Measurements from ENCODE around the gene DNMBP. TPM values are rescaled to one million over a fixed set of nuclear protein-coding genes. Genes with fewer than 3 reads are reported as not detected.

DNMBP gene
- total and polyA plus RNA-seq, 2 of the 8 experiments (the other 6 are each of a cell fraction or from before 2014, with no cell fraction given), result 19.1 to 26.4 TPM

DNA sequence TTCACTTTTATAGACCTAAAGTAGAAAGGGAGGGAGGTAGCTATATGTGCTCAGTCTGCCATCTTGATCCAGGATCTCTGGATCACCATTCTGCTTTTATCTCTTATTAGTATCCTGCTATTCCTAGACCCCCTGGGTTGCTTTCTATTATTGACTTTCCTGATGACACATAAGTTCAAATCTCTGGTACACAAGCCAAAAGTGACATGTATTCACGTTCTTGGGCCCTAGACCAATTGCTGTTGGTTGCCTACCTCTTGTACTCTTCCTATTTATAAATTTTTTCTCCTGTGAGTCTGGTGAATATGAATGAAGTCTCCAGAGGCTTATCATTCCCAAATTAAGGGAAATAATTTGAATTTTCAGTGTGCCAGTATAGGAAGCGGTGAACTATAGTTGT, 56.9 kb downstream of the DNMBP start:
- CTCF ChIA-PET (ENCODE audit: partially characterized antibody), result interaction anchor here (0.6 to 1.3 kb wide), 4 partner anchors 9 to 54 kb away, joined by 3 to 4 read pairs (median 3); no protein-coding TSS in a partner anchor

More for the DNA sequence above, 56.9 kb downstream of the DNMBP start:
- no peak overlapping the region for H2BK5ac ChIP-seq (ENCODE audit: low read depth, low read length)
- no peaks in the 10 kb centered on the region for H3K23me2 ChIP-seq (ENCODE audit: low read depth, low read length)
- no peak overlapping the region for H4K5ac ChIP-seq (ENCODE audit: insufficient read length, low read depth, low read length)
- peaks cover 0 to 18% (median 1%) of the 10 kb centered on the region in 4 experiments; a peak in 3 of 8 replicates for H3K36me3 ChIP-seq (ENCODE audit: control insufficient read depth in 2 of 4, insufficient read depth in 4 of 4, low read length in 3 of 4)
- DNase-seq (ENCODE audit: low read depth in 1 of 2, low spot score in 2 of 2) (no peak), FAIRE-seq (no peak)
- no peaks in the 10 kb centered on the region for H3K4me1 ChIP-seq (replicated peaks in 1 of 4; ENCODE audit: control insufficient read depth in 3 of 4, insufficient read depth in 4 of 4, low read length in 3 of 4)
- TF ChIP-seq JUND (IDR thresholded peaks at IDR 0.05; ENCODE audit: low read length) (no peak), SP2 (IDR thresholded peaks at IDR 0.05; ENCODE audit: low read length) (no peak), EZH2 (IDR thresholded peaks at IDR 0.05; ENCODE audit: low read depth, low read length, severe bottlenecking) (no peak), SIN3A (conservative IDR thresholded peaks at IDR 0.05 in 1 of 2, IDR thresholded peaks at IDR 0.05 in 1 of 2; ENCODE audit: low read depth in 1 of 2, low read length in 2 of 2) (no peak), KDM4A (IDR thresholded peaks at IDR 0.05; ENCODE audit: low read depth, low read length, severe bottlenecking) (no peak), GTF2F1 (IDR thresholded peaks at IDR 0.05; ENCODE audit: borderline replicate concordance, low read depth, low read length) (no peak), MAFK (IDR thresholded peaks at IDR 0.05; ENCODE audit: low read depth, low read length) (no peak), CTBP2 (IDR thresholded peaks at IDR 0.05; ENCODE audit: borderline replicate concordance, insufficient read depth, insufficient read length, low read length) (no peak), CHD1 (IDR thresholded peaks at IDR 0.05; ENCODE audit: low read depth, low read length) (no peak)
- TF ChIP-seq, protein P1, sequence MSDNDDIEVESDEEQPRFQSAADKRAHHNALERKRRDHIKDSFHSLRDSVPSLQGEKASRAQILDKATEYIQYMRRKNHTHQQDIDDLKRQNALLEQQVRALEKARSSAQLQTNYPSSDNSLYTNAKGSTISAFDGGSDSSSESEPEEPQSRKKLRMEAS (IDR thresholded peaks at IDR 0.05), result no peak
- TF ChIP-seq, protein P2, sequence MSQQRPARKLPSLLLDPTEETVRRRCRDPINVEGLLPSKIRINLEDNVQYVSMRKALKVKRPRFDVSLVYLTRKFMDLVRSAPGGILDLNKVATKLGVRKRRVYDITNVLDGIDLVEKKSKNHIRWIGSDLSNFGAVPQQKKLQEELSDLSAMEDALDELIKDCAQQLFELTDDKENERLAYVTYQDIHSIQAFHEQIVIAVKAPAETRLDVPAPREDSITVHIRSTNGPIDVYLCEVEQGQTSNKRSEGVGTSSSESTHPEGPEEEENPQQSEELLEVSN (IDR thresholded peaks at IDR 0.05), result no peak
- peaks cover 8 to 13% of the 10 kb centered on the region in 2 experiments; a peak in 2 of 4 replicates for H3K9me3 ChIP-seq (ENCODE audit: insufficient read depth in 2 of 2, low read depth in 1 of 2, low read length in 1 of 2)
- H3K9ac ChIP-seq (replicated peaks in 1 of 4; ENCODE audit: extremely low read depth in 1 of 4, low read depth in 3 of 4, low read length in 3 of 4), result no peak overlapping the region
- H2AFZ ChIP-seq (ENCODE audit: low read length), result no peak overlapping the region
- H4K8ac ChIP-seq (ENCODE audit: extremely low read depth, insufficient read depth, low read length), result no peak overlapping the region
- H3K4me3 ChIP-seq (ENCODE audit: extremely low read depth in 1 of 4, insufficient read depth in 2 of 4, low read depth in 3 of 4, low read length in 4 of 4), result no peak overlapping the region
- H4K20me1 ChIP-seq (replicated peaks in 1 of 2; ENCODE audit: control insufficient read depth in 1 of 2, insufficient read depth in 2 of 2, low read length in 2 of 2), result no peaks in the 10 kb centered on the region
- H3K14ac ChIP-seq (ENCODE audit: insufficient read length), result no peak overlapping the region
- H3K4ac ChIP-seq (replicated peaks; ENCODE audit: insufficient read length, low read depth, low read length), result no peak overlapping the region
- no peak overlapping the region for H2BK120ac ChIP-seq (replicated peaks; ENCODE audit: low read depth, low read length)
- H3K79me1 ChIP-seq (ENCODE audit: low read depth, low read length), result no peaks in the 10 kb centered on the region
- no peak overlapping the region for H3K23ac ChIP-seq (ENCODE audit: insufficient read length)
- no peak overlapping the region for H2BK15ac ChIP-seq (ENCODE audit: low read length)
- no peaks in the 10 kb centered on the region for H3K27me3 ChIP-seq (replicated peaks in 1 of 4; ENCODE audit: control insufficient read depth in 3 of 4, extremely low read depth in 1 of 4, insufficient read depth in 3 of 4, low read length in 3 of 4)
- no peak overlapping the region for H2BK20ac ChIP-seq (ENCODE audit: low read length)
- 94% methylated on average over 2 of the region's 2 CpGs; no CpG with 5 or more reads in 1 of the 2 experiments for WGBS, 2 experiments (ENCODE audit: extremely low coverage in 1 of 2, insufficient coverage in 1 of 2, insufficient read length in 1 of 2, insufficient replicate concordance in 2 of 2, low coverage in 1 of 2, low lambda C conversion rate in 2 of 2, missing lambda C conversion rate in 1 of 2)
- no peak overlapping the region for H3K27ac ChIP-seq (ENCODE audit: low read depth, low read length)
- POLR2A ChIA-PET (ENCODE audit: partially characterized antibody), result interaction anchor here (0.6 to 0.9 kb wide), 2 partner anchors 39 to 158 kb away, joined by 3 read pairs; no protein-coding TSS in a partner anchor
- no peak overlapping the region for H4K91ac ChIP-seq (replicated peaks; ENCODE audit: insufficient read length, low read length)
- no peaks in the 10 kb centered on the region for H3K79me2 ChIP-seq (ENCODE audit: control insufficient read depth in 1 of 2, insufficient read depth in 2 of 2, low read length in 2 of 2)
- H3K18ac ChIP-seq (ENCODE audit: extremely low read depth, low read length), result no peak overlapping the region
- H3K4me2 ChIP-seq (ENCODE audit: insufficient read depth in 1 of 2, low read depth in 2 of 2, low read length in 2 of 2), result no peak overlapping the region
- H2BK12ac ChIP-seq (ENCODE audit: low read depth, low read length), result no peak overlapping the region
- H2AK5ac ChIP-seq (ENCODE audit: low read depth, low read length), result no peak overlapping the region
- no peak overlapping the region for H3K56ac ChIP-seq (replicated peaks; ENCODE audit: insufficient read length, low read depth, low read length)

Data from H1 (cell line).